OCI-LY7 (cell line): Measurements from ENCODE around the gene PODN. TPM values are rescaled to one million over a fixed set of nuclear protein-coding genes. Genes with fewer than 3 reads are reported as not detected.

Experiments
- BruUV-seq: library from RNA; stranded (reverse); fragments of 400-500 nt; replicated peaks from 2 replicates; lab custom pipeline; 2021; lab: Mats Ljungman, UMichigan
- CTCF ChIA-PET: fragments of 300-600 bp; sonication (Branson Sonifier 250); formaldehyde crosslinking; loops from one replicate; lab custom pipeline; 2022; ENCODE audit warnings: antibody characterized with exemption; ENCODE audit not compliant: unreplicated experiment; lab: Charles Lee
- POLR2A ChIA-PET: fragments of 300-600 bp; sonication (Branson Sonifier 250); formaldehyde crosslinking; loops from one replicate; lab custom pipeline; 2022; ENCODE audit warnings: antibody characterized with exemption; lab: Charles Lee
- DNase-seq: peaks from one replicate; pipeline ENCODE4 v3.0.0-alpha.2; 2015; ENCODE audit warnings: low spot score
- H2AFZ ChIP-seq: fragments of 200-600 bp; sonication (generic), shearing (Covaris generic); 2 replicates; pipeline ENCODE4 v1.6.1; 2014; ENCODE audit warnings: mild to moderate bottlenecking, antibody characterized with exemption, low read length, moderate library complexity
- H3K27ac ChIP-seq: fragments of 200-600 bp; sonication (generic); 2 replicates; pipeline ENCODE4 v1.5.1; 2014; ENCODE audit warnings: mixed run types, low read depth, mild to moderate bottlenecking, moderate library complexity, low read length, inconsistent platforms; ENCODE audit not compliant: poor library complexity, severe bottlenecking
- H3K36me3 ChIP-seq: fragments of 200-600 bp; sonication (generic); 2 replicates; pipeline ENCODE4 v1.6.1; 2014; ENCODE audit warnings: mild to moderate bottlenecking, antibody characterized with exemption, low read length, moderate library complexity, mixed read lengths; ENCODE audit not compliant: insufficient read depth
- H3K4me1 ChIP-seq: fragments of 200-600 bp; sonication (generic); 2 replicates; pipeline ENCODE4 v1.5.1; 2014; ENCODE audit warnings: mild to moderate bottlenecking, low read length; ENCODE audit not compliant: insufficient read depth, poor library complexity, severe bottlenecking
- H3K4me2 ChIP-seq: fragments of 200-600 bp; sonication (generic); 2 replicates; pipeline ENCODE4 v1.6.1; 2014; ENCODE audit warnings: mild to moderate bottlenecking, low read length
- H3K4me3 ChIP-seq: fragments of 200-600 bp; sonication (generic); 2 replicates; pipeline ENCODE4 v1.5.1; 2014; ENCODE audit warnings: mild to moderate bottlenecking, low read depth, low read length; ENCODE audit not compliant: poor library complexity, severe bottlenecking
- H3K79me2 ChIP-seq: fragments of 200-600 bp; sonication (generic); 2 replicates; pipeline ENCODE4 v1.6.1; 2016; ENCODE audit warnings: low read depth, mild to moderate bottlenecking, low read length, moderate library complexity, mixed read lengths; ENCODE audit not compliant: insufficient read depth
- H3K9me2 ChIP-seq: fragments of 200-600 bp; sonication (generic); 2 replicates; pipeline ENCODE4 v1.6.1; 2016; ENCODE audit warnings: mild to moderate bottlenecking, low read length, mixed read lengths; ENCODE audit not compliant: insufficient read depth
- H3K9me3 ChIP-seq: fragments of 200-600 bp; sonication (generic); 2 replicates; pipeline ENCODE4 v1.6.1; 2014; ENCODE audit warnings: mild to moderate bottlenecking, mixed run types, low read length, mixed read lengths
- H4K20me1 ChIP-seq: fragments of 200-600 bp; sonication (generic); 2 replicates; pipeline ENCODE4 v1.6.1; 2014; ENCODE audit warnings: mild to moderate bottlenecking, antibody characterized with exemption, low read length, moderate library complexity, mixed read lengths; ENCODE audit not compliant: insufficient read depth
- CTCF ChIP-seq: fragments of 200-600 bp; sonication (generic); conservative IDR thresholded peaks from 2 replicates; pipeline ENCODE4 v1.5.1; 2014; ENCODE audit warnings: mild to moderate bottlenecking, antibody characterized with exemption, low read length, moderate library complexity, mixed read lengths
- EZH2phosphoT487 ChIP-seq: fragments of 200-600 bp; sonication (generic); IDR thresholded peaks from 2 replicates; pipeline ENCODE4 v1.6.1; 2018; ENCODE audit warnings: low read depth, borderline replicate concordance, mild to moderate bottlenecking, mixed run types, antibody characterized with exemption, low read length, moderate library complexity, mixed read lengths
- intact Hi-C: fragments of 100-400 bp; cut with micrococcal nuclease; formaldehyde crosslinking; loops from one replicate; pipeline ENCODE4 v1.10.0; 2022; ENCODE audit not compliant: unreplicated experiment
- total RNA-seq, 2 experiments: library from RNA; depleted of rRNA in 1 of 2; stranded (reverse); fragments of >200 nt in 1 of 2; shearing (Covaris generic) in 1 of 2; gene quantifications; 2 replicates each; pipeline ENCODE4 v1.2.3, GENCODE V29; 2014 to 2022

Gene PODN
- total RNA-seq, 2 experiments from 2014 or later = not detected

GRCh38 chr1:53084589-53084971 is 22.6 kb downstream of the PODN start:
- intact Hi-C loops = no loop called here
- Histone ChIP-seq H2AFZ (no peak overlapping the region), H3K4me3 (no peak overlapping the region), H3K79me2 (no peaks in the 10 kb centered on the region), H3K27ac (no peak overlapping the region), H3K9me3 (no peaks in the 10 kb centered on the region), H3K9me2 (no peaks in the 10 kb centered on the region), H3K36me3 (no peaks in the 10 kb centered on the region), H3K4me1 (no peaks in the 10 kb centered on the region), H3K4me2 (no peak overlapping the region), H4K20me1 (no peaks in the 10 kb centered on the region)
- ChIA-PET CTCF (no interaction called here), POLR2A (no interaction called here)
- DNase-seq = no peak
- no peak for TF ChIP-seq EZH2phosphoT487
- no peak for TF ChIP-seq CTCF
- no TSS peak for BruUV-seq

DNA sequence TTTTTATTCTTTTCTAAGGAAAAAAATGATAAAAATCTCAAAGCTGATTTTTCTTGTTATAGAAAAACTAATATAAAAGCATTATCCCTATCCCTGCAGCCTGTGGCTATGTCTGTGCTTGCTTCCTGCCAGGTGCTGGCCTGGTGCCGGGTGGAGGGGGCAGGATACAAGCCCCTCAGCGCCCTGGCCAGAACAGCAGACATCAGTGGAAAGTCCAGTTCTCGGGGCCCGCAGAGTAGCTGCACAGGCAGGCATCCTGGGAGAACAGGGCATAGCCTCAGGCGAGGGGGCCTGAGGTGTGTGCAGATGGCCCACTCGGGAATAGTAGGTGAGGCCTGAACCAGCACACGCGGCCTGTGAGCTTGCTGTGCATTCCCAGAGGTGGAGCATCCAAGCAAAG is 23.4 kb downstream of the PODN start:
- H3K27ac ChIP-seq = no peak overlapping the region
- intact Hi-C loops = no loop called here
- no peak for TF ChIP-seq EZH2phosphoT487
- no peak for TF ChIP-seq CTCF
- no peaks in the 10 kb centered on the region for H3K36me3 ChIP-seq
- no peaks in the 10 kb centered on the region for H4K20me1 ChIP-seq
- ChIA-PET POLR2A (interaction anchor here (0.6 kb wide), 1 partner anchor 84 kb away, joined by 3 read pairs; no protein-coding TSS in a partner anchor), CTCF (no interaction called here)
- no TSS peak for BruUV-seq
- no peak for DNase-seq
- no peak overlapping the region for H3K4me3 ChIP-seq
- H2AFZ ChIP-seq = no peak overlapping the region
- no peak overlapping the region for H3K4me2 ChIP-seq
- H3K4me1 ChIP-seq = no peaks in the 10 kb centered on the region
- no peaks in the 10 kb centered on the region for H3K9me2 ChIP-seq
- H3K9me3 ChIP-seq = no peaks in the 10 kb centered on the region
- no peaks in the 10 kb centered on the region for H3K79me2 ChIP-seq

- no peak overlapping the region for H3K4me2 ChIP-seq
- H3K36me3 ChIP-seq = no peaks in the 10 kb centered on the region
- TF ChIP-seq EZH2phosphoT487 (no peak), CTCF (no peak)
- H3K79me2 ChIP-seq = no peaks in the 10 kb centered on the region
- no peak overlapping the region for H3K27ac ChIP-seq
- no peaks in the 10 kb centered on the region for H3K9me2 ChIP-seq
- H3K9me3 ChIP-seq = no peaks in the 10 kb centered on the region
- no peak for DNase-seq
- H2AFZ ChIP-seq = no peak overlapping the region
- no peak overlapping the region for H3K4me3 ChIP-seq
- CTCF ChIA-PET = no interaction called here
- intact Hi-C loops = no loop called here
- POLR2A ChIA-PET = no interaction called here
- no peaks in the 10 kb centered on the region for H3K4me1 ChIP-seq
- no TSS peak for BruUV-seq
- H4K20me1 ChIP-seq = no peaks in the 10 kb centered on the region
Observed at GRCh38 chr1:53086491-53087070, 24.6 kb downstream of the PODN start.
